Keratinocyte (primary cell): Measurements from ENCODE around the gene CHST15. TPM values are rescaled to one million over a fixed set of nuclear protein-coding genes. Genes with fewer than 3 reads are reported as not detected.

Source experiments
- DNase-seq: peaks from one replicate; pipeline ENCODE4 v3.0.0-alpha.2; 2011; ENCODE audit warnings: low read depth, missing footprints, low spot score
- FAIRE-seq: peaks from 2 replicates; lab custom pipeline; 2011; peaks lifted over from hg19 to GRCh38; lab: Jason Lieb, UNC
- H2AFZ ChIP-seq: 2 replicates; pipeline ENCODE4 v1.6.0; 2012; ENCODE audit warnings: low read length, control low read depth, inconsistent platforms; ENCODE audit not compliant: control insufficient read depth
- H3K27ac ChIP-seq: 2 replicates; pipeline ENCODE4 v1.5.1; 2011; ENCODE audit warnings: low read length; ENCODE audit not compliant: control insufficient read depth, insufficient read depth
- H3K27me3 ChIP-seq: 3 replicates; pipeline ENCODE4 v1.6.0; 2011; ENCODE audit warnings: low read length; ENCODE audit not compliant: control insufficient read depth, insufficient read depth; ENCODE audit errors: extremely low read depth
- H3K36me3 ChIP-seq, 2 experiments: 2 replicates in 1 of 2; 3 replicates in 1 of 2; pipeline ENCODE4 v1.5.1; 2011; ENCODE audit warnings: low read length in 2 of 2, mild to moderate bottlenecking in 1 of 2; ENCODE audit not compliant: control insufficient read depth in 2 of 2, insufficient read depth in 2 of 2; ENCODE audit errors: extremely low read depth in 1 of 2
- H3K4me1 ChIP-seq: 3 replicates; pipeline ENCODE4 v1.5.1; 2011; ENCODE audit warnings: low read length; ENCODE audit not compliant: control insufficient read depth, insufficient read depth; ENCODE audit errors: extremely low read depth
- H3K4me2 ChIP-seq: 3 replicates; pipeline ENCODE4 v1.6.0; 2011; ENCODE audit warnings: low read depth, low read length; ENCODE audit not compliant: control insufficient read depth, insufficient read depth; ENCODE audit errors: extremely low read depth
- H3K4me3 ChIP-seq, 3 experiments: fragments of 200-600 bp in 1 of 3; sonication (generic) in 1 of 3; 2 replicates in 2 of 3; 3 replicates in 1 of 3; pipeline ENCODE4 v1.5.1; 2011 to 2016; ENCODE audit warnings: low read length in 3 of 3, mild to moderate bottlenecking in 3 of 3, control low read depth in 2 of 3, inconsistent platforms in 1 of 3, low read depth in 1 of 3, mixed read lengths in 1 of 3, mixed run types in 1 of 3, moderate library complexity in 1 of 3; ENCODE audit not compliant: control insufficient read depth in 2 of 3, insufficient read depth in 2 of 3; ENCODE audit errors: extremely low read depth in 1 of 3
- H3K79me2 ChIP-seq: 2 replicates; pipeline ENCODE4 v1.6.0; 2012; ENCODE audit warnings: low read length; ENCODE audit not compliant: control insufficient read depth, insufficient read depth
- H3K9ac ChIP-seq: 3 replicates; pipeline ENCODE4 v1.6.0; 2011; ENCODE audit warnings: low read length; ENCODE audit not compliant: control insufficient read depth, insufficient read depth; ENCODE audit errors: extremely low read depth
- H3K9me1 ChIP-seq: 3 replicates; pipeline ENCODE4 v1.6.0; 2011; ENCODE audit warnings: low read length; ENCODE audit not compliant: control insufficient read depth, insufficient read depth; ENCODE audit errors: extremely low read depth
- H3K9me3 ChIP-seq: 2 replicates; pipeline ENCODE4 v1.5.1; 2012; ENCODE audit warnings: low read depth, low read length; ENCODE audit not compliant: control insufficient read depth
- H4K20me1 ChIP-seq: 3 replicates; pipeline ENCODE4 v1.6.0; 2011; ENCODE audit warnings: low read length; ENCODE audit not compliant: control insufficient read depth, insufficient read depth; ENCODE audit errors: extremely low read depth
- EZH2 ChIP-seq: IDR thresholded peaks from one replicate; pipeline ENCODE4 v1.6.1; 2012; ENCODE audit warnings: inconsistent platforms, mild to moderate bottlenecking, low read length, moderate library complexity
- dilution Hi-C: fragments of 300-500 bp; cut with MboI; formaldehyde crosslinking; loops from one replicate; pipeline ENCODE4 v1.7.0; 2020; ENCODE audit warnings: low sequenced_read_pairs; ENCODE audit not compliant: extremely low pct_ligation_motif_present
- polyA plus RNA-seq, 5 experiments: library from polyadenylated mRNA; depleted of rRNA in 3 of 5; stranded (reverse) in 3 of 5; stranded (forward) in 1 of 5; unstranded in 1 of 5; fragments of >200 nt; gene quantifications; 1 replicate in 1 of 5; 2 replicates in 3 of 5; 3 replicates in 1 of 5; pipeline versions ENCODE4 v1.2.1 to v1.2.3, GENCODE V29; 2011 to 2012; ENCODE audit warnings: missing spikeins in 2 of 5, low read depth in 1 of 5, low replicate concordance in 1 of 5
- TF ChIP-seq, protein P1 (sequence below), 3 experiments: IDR thresholded peaks in 1 of 3; conservative IDR thresholded peaks in 1 of 3; optimal IDR thresholded peaks in 1 of 3; 2 replicates in 2 of 3; 3 replicates in 1 of 3; pipeline versions ENCODE3 to v1.5.1; 2011; ENCODE audit warnings: low read length in 3 of 3, mild to moderate bottlenecking in 3 of 3, moderate library complexity in 2 of 3, control low read depth in 1 of 3, inconsistent platforms in 1 of 3; ENCODE audit not compliant: insufficient read depth in 2 of 3; ENCODE audit errors: extremely low read depth in 1 of 3

Gene CHST15
- polyA plus RNA-seq, 1 donor (not counting 4 experiments of a cell fraction or from before 2014, with no cell fraction given) = 24.5 TPM

DNA sequence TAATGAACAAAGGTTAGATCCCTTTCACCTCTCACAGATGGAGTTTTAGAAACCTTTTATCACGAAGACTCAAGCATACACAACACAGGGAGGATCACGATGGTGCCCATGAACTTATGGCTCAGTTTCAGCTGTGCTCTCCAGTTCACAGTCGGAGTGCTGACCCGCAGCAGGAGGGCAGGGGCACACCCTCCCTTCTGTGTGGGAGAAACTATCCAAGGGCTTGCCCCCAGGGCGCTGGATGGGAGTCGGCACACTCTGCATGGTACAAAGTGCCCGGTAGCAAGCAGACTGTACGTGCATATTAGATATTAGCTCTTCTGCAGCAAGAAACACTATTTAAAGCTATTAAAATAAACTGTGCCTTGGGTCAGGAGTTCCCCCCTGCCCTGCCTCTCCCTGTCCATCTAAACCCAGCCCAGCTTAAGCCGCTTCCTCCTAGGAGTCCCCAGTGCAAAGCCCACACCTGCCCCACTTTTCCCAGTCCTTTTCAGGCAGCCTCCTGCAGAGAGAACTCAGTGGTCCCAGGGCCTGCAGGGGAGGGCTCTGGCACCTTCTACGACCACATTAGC lies 76.5 kb downstream of the CHST15 start:
- Histone ChIP-seq H3K79me2 (no peaks in the 10 kb centered on the region), H3K4me2 (no peak overlapping the region), H3K4me3 (no peak overlapping the region), H3K36me3 (peaks cover 22 to 27% of the 10 kb centered on the region in 2 experiments), H3K27me3 (no peaks in the 10 kb centered on the region), H3K4me1 (peaks cover 8% of the 10 kb centered on the region), H3K27ac (no peak overlapping the region), H3K9ac (no peak overlapping the region), H3K9me1 (no peaks in the 10 kb centered on the region), H2AFZ (no peak overlapping the region), H3K9me3 (no peaks in the 10 kb centered on the region), H4K20me1 (no peaks in the 10 kb centered on the region)
- dilution Hi-C loops = no loop called here
- FAIRE-seq (no peak), DNase-seq (no peak)
- TF ChIP-seq, protein P1, sequence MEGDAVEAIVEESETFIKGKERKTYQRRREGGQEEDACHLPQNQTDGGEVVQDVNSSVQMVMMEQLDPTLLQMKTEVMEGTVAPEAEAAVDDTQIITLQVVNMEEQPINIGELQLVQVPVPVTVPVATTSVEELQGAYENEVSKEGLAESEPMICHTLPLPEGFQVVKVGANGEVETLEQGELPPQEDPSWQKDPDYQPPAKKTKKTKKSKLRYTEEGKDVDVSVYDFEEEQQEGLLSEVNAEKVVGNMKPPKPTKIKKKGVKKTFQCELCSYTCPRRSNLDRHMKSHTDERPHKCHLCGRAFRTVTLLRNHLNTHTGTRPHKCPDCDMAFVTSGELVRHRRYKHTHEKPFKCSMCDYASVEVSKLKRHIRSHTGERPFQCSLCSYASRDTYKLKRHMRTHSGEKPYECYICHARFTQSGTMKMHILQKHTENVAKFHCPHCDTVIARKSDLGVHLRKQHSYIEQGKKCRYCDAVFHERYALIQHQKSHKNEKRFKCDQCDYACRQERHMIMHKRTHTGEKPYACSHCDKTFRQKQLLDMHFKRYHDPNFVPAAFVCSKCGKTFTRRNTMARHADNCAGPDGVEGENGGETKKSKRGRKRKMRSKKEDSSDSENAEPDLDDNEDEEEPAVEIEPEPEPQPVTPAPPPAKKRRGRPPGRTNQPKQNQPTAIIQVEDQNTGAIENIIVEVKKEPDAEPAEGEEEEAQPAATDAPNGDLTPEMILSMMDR (optimal IDR thresholded peaks at IDR 0.05 in 1 of 3, IDR thresholded peaks at IDR 0.05 in 1 of 3, conservative IDR thresholded peaks at IDR 0.05 in 1 of 3; ENCODE audit: extremely low read depth in 1 of 3, insufficient read depth in 2 of 3, low read length in 3 of 3) = no peak
- TF ChIP-seq EZH2 = no peak

DNA sequence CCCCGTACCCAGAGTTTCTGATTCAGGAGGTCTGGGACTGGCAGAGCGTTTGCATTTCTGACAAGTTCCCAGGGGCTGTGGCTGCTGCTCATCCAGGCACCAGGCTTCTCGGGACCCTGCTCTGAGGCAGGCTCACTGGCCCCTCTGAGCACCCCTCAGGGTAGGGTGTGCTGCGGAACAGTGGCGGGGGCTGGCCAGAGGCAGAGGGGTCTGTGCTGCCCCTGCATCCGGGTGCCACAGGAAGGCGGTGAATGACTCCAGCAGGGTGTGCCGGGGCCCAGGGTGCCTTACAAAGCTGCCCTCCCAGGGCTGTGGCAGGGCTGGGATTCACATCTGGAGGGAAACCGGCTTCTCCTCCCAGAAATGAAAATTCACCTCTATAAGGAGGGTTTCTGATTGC lies 77.4 kb downstream of the CHST15 start:
- Histone ChIP-seq H2AFZ (no peak overlapping the region), H3K79me2 (no peaks in the 10 kb centered on the region), H3K4me1 (no peaks in the 10 kb centered on the region), H3K4me3 (no peak overlapping the region), H3K27ac (no peak overlapping the region), H3K9me1 (no peaks in the 10 kb centered on the region), H3K27me3 (no peaks in the 10 kb centered on the region), H4K20me1 (no peaks in the 10 kb centered on the region), H3K9me3 (no peaks in the 10 kb centered on the region), H3K4me2 (no peak overlapping the region), H3K36me3 (peaks cover 22 to 29% of the 10 kb centered on the region in 2 experiments), H3K9ac (no peak overlapping the region)
- DNase-seq = no peak
- FAIRE-seq = no peak
- TF ChIP-seq EZH2 = no peak
- TF ChIP-seq, protein P1 (optimal IDR thresholded peaks at IDR 0.05 in 1 of 3, IDR thresholded peaks at IDR 0.05 in 1 of 3, conservative IDR thresholded peaks at IDR 0.05 in 1 of 3; ENCODE audit: extremely low read depth in 1 of 3, insufficient read depth in 2 of 3, low read length in 3 of 3) = no peak
- dilution Hi-C loops = no loop called here
